Vagina (tissue), 2 donors: Measurements from ENCODE around the gene C20orf173.

Experiments used
- CTCF ChIP-seq, 3 experiments: fragments of 450-650 bp in 2 of 3; fragments of 200-600 bp in 1 of 3; sonication (generic) in 1 of 3; IDR thresholded peaks; one replicate each; pipeline ENCODE4 v1.5.1; 2017 to 2019; ENCODE audit warnings: antibody characterized with exemption in 3 of 3, mild to moderate bottlenecking in 2 of 3, moderate library complexity in 2 of 3
- POLR2AphosphoS5 ChIP-seq, 2 donors: sonication (generic); formaldehyde crosslinking; IDR thresholded peaks; one replicate each; pipeline ENCODE4 v1.9.0; 2017; ENCODE audit warnings: antibody characterized with exemption in 2 of 2, mild to moderate bottlenecking in 2 of 2, low read depth in 1 of 2; ENCODE audit not compliant: insufficient read depth in 1 of 2

- TF ChIP-seq CTCF (IDR thresholded peaks at IDR 0.05) (no peak), POLR2AphosphoS5 (IDR thresholded peaks at IDR 0.05; ENCODE audit: insufficient read depth in 1 of 2, low read depth in 1 of 2) (no peak)
Observed at GRCh38 chr20:35517125-35517524, 12.3 kb downstream of the C20orf173 start.
